Measurements from ENCODE around the gene PAM16.

PAM16 gene

GRCh38 chr16:4309102-4309832, 41.9 kb downstream of the PAM16 start:
- Histone ChIP-seq H3K9me3 (ENCODE audit: control insufficient read depth, low read length) (no peaks in the 10 kb centered on the region), H3K36me3 (ENCODE audit: control insufficient read depth, insufficient read depth, low read length) (no peaks in the 10 kb centered on the region), H3K4me3 (ENCODE audit: low read depth, low read length) (no peak overlapping the region), H3K4me2 (ENCODE audit: low read length) (no peak overlapping the region), H3K79me2 (no peaks in the 10 kb centered on the region), H3K9ac (no peak overlapping the region), H3K27ac (peak overlapping the region; percentile 4), H3K4me1 (peaks cover 12% of the 10 kb centered on the region), H2AFZ (peak overlapping the region; percentile 36), H3K27me3 (ENCODE audit: control insufficient read depth, insufficient read depth, low read length) (no peaks in the 10 kb centered on the region)
- no peak for TF ChIP-seq CTCF (IDR thresholded peaks at IDR 0.05)

- H3K4me1 ChIP-seq, result peaks cover 12% of the 10 kb centered on the region
Observed at GRCh38 chr16:4307215-4308037, 43.7 kb downstream of the PAM16 start.

GRCh38 chr16:4306470-4307214, 44.5 kb downstream of the PAM16 start:
- Histone ChIP-seq H3K9ac (no peak overlapping the region), H2AFZ (peak overlapping the region; percentile 89), H3K4me1 (peaks cover 12% of the 10 kb centered on the region), H3K27ac (peak overlapping the region; percentile 73), H3K27me3 (ENCODE audit: control insufficient read depth, insufficient read depth, low read length) (no peaks in the 10 kb centered on the region), H3K4me3 (ENCODE audit: low read depth, low read length) (peak overlapping the region; percentile 75), H3K79me2 (no peaks in the 10 kb centered on the region), H3K36me3 (ENCODE audit: control insufficient read depth, insufficient read depth, low read length) (no peaks in the 10 kb centered on the region), H3K4me2 (ENCODE audit: low read length) (peak overlapping the region; percentile 89), H3K9me3 (ENCODE audit: control insufficient read depth, low read length) (no peaks in the 10 kb centered on the region)
- no peak for TF ChIP-seq CTCF (IDR thresholded peaks at IDR 0.05)

More at GRCh38 chr16:4307215-4308037, 43.7 kb downstream of the PAM16 start:
- Histone ChIP-seq H3K36me3 (ENCODE audit: control insufficient read depth, insufficient read depth, low read length) (no peaks in the 10 kb centered on the region), H3K4me2 (ENCODE audit: low read length) (peak overlapping the region; percentile 89), H2AFZ (peak overlapping the region; percentile 89), H3K27ac (peak overlapping the region; percentile 73), H3K9ac (no peak overlapping the region), H3K79me2 (no peaks in the 10 kb centered on the region), H3K27me3 (ENCODE audit: control insufficient read depth, insufficient read depth, low read length) (no peaks in the 10 kb centered on the region), H3K9me3 (ENCODE audit: control insufficient read depth, low read length) (no peaks in the 10 kb centered on the region), H3K4me3 (ENCODE audit: low read depth, low read length) (peak overlapping the region; percentile 75)
- no peak for TF ChIP-seq CTCF (IDR thresholded peaks at IDR 0.05)

GRCh38 chr16:4303973-4304372, 47.1 kb downstream of the PAM16 start:
- no peak overlapping the region for H2AFZ ChIP-seq
- no peaks in the 10 kb centered on the region for H3K79me2 ChIP-seq
- H3K27me3 ChIP-seq (ENCODE audit: control insufficient read depth, insufficient read depth, low read length), result no peaks in the 10 kb centered on the region
- TF ChIP-seq CTCF (IDR thresholded peaks at IDR 0.05), result no peak
- no peak overlapping the region for H3K4me2 ChIP-seq (ENCODE audit: low read length)
- no peak overlapping the region for H3K9ac ChIP-seq
- H3K4me3 ChIP-seq (ENCODE audit: low read depth, low read length), result no peak overlapping the region
- no peaks in the 10 kb centered on the region for H3K9me3 ChIP-seq (ENCODE audit: control insufficient read depth, low read length)
- H3K36me3 ChIP-seq (ENCODE audit: control insufficient read depth, insufficient read depth, low read length), result no peaks in the 10 kb centered on the region
- H3K4me1 ChIP-seq, result peaks cover 15% of the 10 kb centered on the region
- no peak overlapping the region for H3K27ac ChIP-seq
